HG03575 (cell line): Measurements from ENCODE around the gene GPC6.

Experiments
- ATAC-seq: cut with Tn5 transposase; IDR thresholded peaks from one replicate; pipeline ENCODE4 v1.9.1; 2021; ENCODE audit not compliant: unreplicated experiment, insufficient number of reproducible peaks, low FRiP score; ENCODE audit errors: extremely low read depth

GPC6 gene

DNA sequence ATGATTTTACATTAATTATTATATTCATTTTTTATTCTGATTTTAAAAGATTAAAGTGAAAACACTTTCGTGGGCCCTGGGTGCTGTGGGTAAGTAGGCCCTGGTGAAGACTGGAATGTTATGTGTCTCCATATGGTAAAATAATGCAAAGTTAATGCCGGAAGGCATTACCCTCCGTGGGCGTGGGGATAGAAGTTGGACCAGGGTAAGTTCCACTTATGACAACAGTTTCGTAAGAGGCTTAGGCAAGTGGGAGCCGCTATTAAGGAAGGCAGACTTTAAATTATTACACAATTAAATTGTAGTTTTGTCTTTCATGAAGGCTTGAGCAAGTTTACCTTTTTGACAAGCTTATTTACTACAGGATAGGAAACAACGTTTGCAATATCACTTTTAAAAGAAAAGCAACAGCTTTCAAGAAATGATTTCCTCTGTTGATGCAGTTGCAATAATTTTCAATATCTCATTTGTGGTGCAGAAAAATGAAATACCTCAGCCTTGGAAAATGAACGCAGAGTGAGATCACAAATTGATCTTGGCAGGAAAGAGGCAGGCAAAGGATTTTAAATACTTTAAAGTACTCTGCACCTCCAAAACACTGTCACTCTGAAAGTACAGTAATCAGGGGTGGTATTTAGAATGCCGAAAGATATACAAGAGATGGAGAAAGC, 942.3 kb downstream of the GPC6 start:
- no peak for ATAC-seq

DNA sequence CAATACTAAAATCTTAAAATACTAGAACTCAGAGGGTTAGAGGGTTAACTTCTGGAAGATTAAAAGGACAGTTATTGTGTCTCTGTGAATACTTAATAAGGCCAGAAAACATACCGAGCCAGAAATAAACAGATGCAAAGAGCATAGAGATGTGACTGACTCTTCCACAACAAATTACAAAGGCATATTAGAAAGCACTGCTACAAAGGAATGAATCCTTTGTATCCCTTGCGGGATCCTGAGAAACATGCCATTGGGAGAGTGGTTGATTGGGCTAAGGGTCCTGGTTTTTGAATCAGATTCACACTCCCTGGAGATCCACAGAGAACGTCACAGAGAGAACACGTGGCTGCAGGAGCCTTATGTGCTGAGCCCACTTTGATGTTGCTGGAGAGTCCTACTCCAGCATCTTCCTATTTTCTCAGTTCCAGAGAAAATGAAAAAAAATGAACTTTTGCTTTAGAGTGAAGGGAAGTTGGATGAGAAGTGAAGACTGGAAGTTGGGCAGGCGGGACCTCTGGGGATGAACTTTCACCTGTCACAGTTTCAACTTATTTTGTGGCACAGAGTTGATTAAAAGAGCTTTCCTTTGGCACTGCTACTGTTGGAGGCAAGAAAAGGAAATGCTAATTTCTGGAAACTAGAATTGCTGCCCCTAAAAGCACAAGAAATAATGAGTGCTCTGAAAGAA, 943.0 kb downstream of the GPC6 start:
- ATAC-seq: no peak

DNA sequence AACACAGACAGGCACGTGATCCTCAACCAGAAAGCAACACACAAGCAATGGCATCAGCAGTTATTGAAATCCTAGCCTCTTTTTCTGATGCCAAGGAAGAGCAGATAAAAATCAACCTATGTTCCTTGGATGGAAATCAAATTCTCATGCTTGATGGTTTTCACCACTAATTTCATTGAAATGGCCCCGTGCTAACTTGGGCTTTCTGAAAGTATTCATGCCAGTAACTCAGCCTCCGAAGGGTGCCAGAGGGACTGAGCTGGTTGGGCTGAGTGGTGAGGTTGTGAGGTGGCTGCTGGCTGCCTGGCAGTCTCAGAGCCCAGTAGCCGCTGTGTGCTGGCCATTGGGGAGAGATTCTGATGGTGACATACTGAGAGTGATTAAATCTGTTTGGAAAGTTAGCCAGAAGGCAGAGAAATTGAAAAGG, 943.6 kb downstream of the GPC6 start:
- ATAC-seq: no peak

DNA sequence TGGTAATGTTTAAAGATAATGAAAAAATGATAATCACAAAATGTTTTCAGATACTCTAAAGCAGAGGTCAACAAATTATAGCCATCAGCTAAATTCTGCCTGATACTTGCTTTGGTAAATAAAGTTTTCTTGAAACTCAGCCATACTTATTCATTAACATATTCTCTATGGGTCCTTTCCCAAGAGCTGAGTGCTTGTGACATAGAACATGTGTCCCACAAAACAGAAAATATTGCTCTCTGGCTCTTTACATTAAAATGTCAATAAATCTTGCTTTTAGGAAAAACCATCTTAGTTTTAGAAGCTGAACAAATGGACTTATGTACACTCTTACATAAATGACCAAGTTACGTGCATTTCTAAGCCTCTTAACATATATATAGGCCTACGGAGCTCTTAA, 945.8 kb downstream of the GPC6 start:
- ATAC-seq: no peak

DNA sequence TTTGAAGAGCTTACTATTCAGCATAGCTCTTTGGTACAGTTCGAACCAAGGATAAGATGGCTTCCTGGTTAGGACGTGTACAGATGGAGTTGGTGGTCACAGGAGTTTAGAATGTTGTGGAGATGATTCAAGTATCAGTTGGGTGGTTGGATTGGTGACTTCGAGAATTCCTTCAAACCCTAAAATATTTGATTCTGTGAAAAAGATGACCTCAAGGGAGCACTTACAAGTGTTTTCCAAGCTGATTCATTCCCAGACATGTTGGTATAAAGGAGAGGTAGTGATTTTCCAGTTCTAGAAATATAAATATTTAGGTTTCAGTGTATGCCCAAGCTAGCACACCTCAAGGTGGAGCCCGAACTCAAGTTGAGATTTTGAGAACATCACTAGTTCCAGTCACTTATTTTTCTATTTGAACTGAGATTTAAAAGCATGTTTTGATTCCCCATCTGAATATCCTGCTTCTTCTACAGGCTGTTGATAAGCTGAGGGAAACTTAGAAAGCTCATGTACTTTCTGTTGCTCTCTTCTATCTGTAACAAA, 946.8 kb downstream of the GPC6 start:
- ATAC-seq: no peak

DNA sequence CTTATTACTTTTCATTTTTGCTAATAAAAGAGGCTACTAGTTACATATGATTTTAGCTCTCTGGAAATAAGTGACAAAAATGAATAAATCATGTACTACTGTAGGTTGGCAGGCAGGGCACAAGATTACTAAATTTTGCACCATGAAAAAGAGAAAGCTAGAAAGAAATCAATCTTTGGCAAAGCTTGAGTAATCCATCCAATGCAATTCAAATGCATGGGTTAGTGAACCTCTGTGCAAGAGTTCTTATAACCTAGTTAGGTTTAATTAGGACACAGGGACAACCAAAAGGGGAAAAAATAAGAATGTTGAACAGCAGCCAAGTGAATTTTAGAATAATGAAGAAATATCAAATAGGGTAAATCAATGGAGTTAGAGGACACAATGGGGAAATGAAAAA, 947.4 kb downstream of the GPC6 start:
- ATAC-seq: no peak

DNA sequence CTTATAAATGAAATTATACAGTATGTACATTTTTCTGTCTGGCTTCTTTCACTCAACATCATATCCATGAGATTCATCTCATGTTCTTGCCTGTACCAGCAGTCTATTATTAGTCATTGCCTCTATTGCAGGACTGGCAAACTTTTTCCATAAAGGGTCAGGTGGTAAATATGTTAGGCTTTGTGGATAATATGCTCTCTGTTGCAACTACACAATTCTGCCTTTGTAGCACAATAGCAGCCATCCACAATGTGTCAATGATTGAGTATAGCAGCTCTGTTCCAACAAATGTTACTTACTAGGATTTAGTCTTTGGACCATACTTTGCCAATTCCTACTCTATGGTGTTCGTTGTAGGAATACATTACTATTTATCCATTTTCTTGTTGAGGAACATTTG, 948.5 kb downstream of the GPC6 start:
- no peak for ATAC-seq

DNA sequence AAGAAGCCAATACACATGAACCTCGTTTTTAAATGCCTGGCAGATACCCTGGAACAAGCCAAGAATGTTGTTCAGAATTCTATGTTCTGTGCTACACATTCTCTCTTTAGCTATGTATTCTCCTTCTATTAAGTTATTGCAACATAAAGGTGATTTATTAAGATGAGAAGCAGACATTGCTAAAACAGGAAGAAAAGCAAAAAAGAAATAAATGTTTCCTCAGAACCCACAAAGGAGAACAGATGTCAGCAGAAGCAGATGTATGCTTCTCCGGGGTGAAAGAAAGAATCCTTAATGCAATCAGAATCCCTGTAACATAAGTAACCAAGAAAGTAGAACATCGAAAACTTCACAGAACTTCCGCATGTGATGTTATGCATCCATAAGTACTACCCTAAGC, 950.0 kb downstream of the GPC6 start:
- no peak for ATAC-seq

DNA sequence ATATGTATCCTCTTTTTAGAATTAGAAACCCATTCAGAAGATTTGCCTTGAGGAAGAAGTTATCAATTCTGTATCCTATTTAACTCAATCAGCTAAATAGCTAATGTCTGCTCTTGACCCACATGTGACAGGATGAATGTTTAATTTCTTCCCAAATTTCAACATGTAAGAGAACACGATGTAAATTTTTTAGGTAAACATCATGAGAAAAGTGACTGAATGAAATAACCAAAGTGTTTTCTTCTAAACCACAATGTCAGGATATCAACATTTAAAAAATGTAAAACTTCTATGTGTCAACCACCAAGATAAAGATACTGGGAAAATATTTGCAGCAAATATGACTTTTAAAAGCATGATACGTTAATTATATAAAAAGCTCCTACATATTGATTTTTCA, 950.4 kb downstream of the GPC6 start:
- ATAC-seq: no peak

DNA sequence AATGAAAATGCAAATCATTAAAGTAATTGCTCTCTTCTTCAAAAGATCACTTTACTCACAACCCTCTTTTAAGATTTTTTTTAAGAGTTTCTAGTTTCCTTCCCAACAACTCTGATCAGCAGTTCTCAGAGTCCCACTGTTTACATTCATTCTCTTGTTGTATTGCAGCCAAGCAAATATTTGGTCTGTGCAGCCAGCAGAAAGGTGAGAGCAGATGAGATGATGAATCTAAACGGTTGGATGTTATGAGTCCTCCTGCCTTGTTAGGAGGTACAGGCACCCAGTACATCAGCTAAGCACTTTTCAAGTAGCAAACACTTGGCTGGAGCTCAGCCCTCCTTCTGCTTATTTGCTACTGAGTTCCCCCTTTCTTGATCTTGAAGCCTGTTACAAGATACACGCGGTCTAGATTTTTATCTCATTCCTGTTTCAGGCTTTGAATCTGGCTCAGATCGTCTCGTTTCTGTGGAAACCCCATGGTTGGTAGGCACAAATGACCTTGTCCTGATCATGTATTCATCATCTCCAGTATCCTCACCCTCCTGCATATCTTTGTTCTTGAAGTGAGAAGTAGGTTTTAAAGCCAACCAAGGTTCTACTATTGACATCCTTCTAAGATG, 952.1 kb downstream of the GPC6 start:
- ATAC-seq: no peak

DNA sequence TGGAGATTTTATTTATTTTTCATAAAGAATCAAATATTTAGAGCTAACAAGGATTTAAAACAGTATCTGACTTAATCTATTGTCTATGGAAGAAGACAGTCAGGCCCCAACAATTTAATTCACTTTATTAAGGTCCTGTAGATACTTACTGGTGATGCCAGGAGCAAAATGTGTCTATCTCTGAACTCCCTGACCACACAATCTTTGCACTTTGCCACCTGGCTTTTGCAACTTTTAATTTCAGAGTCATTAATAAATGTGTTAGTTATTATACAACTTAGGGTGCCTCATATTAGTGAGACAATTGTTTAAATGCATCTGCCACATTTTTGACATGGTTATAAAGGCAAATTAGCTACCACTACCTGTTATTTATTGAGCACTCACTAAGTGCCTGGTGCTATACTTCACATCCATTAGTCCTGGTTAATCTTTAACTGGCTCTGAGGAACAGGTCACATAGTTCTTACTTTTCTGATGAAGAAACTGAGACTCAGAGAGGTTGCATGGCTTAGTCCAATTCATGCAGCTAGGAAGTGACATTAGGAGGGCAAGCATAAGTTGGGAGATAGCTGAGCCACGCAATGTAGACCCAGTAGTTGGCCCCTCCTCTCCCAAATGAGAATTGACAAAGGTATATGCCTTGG, 955.0 kb downstream of the GPC6 start:
- ATAC-seq: no peak

DNA sequence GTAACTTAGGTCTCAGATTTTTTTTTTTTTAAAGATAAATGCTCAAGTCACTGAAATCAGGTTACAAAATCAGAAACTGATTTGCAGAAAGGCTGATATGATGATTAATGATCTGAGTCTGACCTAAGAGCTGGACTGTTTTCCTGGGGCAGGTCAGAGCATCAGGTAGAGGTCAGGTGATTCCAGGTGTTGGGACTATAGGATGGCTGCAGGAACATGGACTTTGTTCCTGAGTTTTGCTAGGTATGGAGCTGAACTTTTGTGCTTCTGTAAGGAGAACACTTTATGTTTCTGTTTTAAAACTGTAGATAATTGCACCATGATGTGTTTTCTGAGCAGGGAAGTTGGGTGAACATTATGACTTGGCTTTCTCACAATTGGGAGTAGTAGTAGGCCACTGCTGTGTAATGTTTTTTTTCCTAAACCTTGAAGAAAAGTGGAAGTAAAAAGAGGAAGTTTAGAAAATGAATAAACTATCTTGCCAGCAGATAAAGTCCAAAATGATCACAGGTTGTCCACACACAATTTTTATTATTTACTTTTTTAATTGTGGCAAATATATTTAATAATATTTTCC, 955.7 kb downstream of the GPC6 start:
- no peak for ATAC-seq

DNA sequence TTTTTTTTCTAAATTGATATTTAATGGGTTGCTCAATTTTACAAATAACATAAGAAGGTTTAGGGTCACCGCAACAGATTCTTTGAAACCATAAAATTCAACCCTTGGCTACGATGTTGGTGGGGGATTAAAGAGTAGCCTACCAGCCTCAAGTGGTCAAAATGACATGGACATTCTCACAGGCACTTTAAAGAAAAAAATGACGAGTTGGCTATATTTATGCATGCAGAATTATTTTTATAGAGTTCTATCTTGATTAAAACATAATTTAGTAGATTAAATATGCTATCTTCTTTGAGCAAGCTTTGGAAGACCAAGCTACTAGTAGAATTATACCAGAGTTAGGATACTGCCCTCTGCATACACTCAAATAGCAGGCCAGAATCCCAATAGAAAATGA, 959.9 kb downstream of the GPC6 start:
- no peak for ATAC-seq

DNA sequence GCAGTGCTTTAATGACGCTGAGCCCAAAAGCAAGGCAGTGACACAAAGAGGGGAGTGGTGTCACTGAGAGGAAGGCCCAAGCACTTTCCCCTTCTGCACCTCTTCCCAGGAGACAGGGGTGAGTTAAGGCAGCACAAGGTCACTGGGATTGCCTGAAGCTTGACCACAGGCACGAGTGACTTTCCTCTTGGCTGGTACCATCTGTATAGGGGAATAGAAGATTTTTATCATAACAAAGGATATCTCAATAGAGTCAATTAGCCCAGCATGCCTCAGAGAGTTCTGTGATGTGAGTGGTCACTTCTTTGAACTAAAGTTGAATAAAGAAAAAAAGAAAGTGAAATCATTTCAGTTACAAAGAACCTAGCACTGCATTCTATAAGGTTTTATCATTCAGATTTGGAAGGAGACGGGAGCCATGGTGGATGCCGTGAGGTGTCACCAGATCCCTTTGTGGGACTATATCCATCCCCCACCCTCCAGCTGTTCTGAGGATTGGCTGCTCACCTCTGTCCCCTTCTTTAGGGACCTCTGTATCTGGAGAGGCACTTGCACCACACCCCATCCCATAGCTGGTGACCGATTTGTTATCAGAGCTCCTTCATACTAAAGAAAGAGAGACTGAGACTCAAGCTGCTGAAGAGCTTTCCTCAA, 961.7 kb downstream of the GPC6 start:
- ATAC-seq: no peak

DNA sequence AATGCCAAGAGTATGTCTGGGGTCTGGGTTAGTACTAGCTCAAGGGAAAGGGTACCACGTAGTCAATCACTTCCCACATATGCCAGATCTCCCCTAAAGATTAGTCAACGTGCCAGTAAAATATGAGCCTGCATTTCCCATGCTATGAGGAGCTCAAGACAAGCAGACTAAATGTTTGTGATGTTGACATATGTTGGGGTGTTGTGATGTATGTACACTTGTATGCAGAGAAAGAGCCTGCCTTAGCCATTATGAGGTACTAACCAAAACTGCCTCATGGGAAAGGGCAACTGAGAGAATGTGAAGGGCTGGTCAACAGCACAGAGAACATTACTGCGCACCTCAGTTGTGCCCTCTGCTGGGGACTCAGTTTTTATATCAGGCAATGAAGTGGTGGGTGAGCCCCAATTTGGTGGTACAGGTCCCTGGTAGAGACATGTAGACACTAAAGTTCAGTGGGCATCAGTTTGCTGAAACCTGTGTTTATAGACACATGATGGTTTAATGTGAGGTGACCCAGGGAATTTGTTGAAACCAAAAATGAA, 965.9 kb downstream of the GPC6 start:
- ATAC-seq: no peak

DNA sequence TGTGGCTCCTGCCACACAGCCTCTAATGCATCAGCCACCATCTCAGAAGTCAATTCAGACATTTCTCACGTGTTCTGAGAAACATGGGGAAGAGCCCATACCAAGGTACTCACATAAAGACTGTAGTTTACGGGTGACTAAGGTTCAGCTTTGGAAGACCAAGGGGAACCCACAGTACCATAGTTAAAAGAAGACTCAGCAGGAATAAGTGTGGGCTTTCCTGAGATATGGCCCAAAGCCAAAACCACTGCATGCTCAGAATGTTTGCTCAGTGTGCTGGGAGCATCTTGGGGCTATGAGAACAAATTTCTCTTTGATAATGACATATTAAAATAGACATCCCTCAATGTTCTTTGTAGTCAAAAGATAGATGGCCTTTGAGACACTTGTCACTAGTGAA, 969.1 kb downstream of the GPC6 start:
- ATAC-seq: no peak

DNA sequence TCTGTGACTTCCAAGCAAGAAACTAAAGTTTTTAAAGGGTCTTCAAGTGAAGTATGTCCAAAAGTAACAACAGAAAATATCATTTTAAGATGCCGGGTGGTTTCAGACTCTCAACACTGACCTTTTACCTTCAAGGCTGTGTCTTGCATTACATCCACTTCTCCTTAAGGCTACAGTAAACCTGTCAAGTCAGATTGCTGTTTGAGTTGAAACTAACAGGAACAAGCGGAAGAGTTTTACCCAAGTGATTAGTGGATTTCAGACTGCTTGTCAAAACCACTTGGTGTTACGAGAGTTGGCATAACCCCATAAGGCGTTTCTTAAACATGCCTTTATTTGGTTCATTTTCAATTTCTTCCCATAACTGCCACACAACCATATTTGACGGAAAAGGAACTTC, 969.8 kb downstream of the GPC6 start:
- no peak for ATAC-seq

DNA sequence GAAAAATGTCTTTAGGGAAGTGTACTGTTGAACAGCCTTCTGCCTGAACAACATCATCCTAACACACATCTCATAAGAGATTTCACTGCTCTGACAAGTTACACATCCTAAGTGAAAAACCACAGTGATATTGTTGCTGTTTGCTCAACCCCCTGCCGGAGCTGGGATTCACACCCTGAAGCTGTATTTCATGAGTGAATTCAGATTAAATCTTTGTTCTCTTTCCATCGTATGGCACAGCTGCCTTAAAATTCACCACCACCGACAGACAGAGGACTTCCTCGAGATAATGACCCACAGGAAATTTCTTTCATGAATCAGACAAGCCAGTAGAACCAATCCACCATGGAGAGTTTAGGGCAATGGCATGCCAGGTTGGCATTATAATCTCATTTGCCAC, 972.1 kb downstream of the GPC6 start:
- no peak for ATAC-seq

DNA sequence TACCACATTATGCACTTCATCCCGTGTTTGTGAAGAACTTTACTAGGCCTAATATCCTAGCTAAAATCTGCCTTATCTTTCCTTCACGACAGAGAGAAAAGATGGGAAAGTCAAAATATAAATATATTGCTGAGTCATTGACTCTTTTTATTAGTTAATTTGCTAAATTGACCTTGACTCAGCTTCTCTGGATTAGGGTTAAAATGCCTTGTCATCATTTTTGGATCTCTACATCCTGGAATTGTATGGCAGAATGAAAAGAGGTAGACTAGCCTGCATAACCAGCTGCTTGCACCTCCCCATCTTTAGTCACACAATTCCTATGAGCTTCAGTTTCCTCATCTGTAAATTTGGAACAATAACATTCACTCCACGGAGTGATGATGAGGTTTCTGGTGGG, 972.5 kb downstream of the GPC6 start:
- ATAC-seq: no peak
